GM12891 (cell line): ENCODE measurements around the gene ST8SIA2.

Experiments used
- DNase-seq: peaks from one replicate; pipeline ENCODE4 v3.0.0; 2011; ENCODE audit warnings: low spot score; ENCODE audit not compliant: insufficient read length
- FAIRE-seq: peaks from 2 replicates; lab custom pipeline; 2011; peaks lifted over from hg19 to GRCh38; lab: Jason Lieb, UNC
- PAX5 ChIP-seq: IDR thresholded peaks from 2 replicates; pipeline ENCODE4 v1.6.1; 2011; ENCODE audit warnings: low read length, moderate library complexity, mild to moderate bottlenecking; ENCODE audit not compliant: insufficient read depth, severe bottlenecking
- POLR2A ChIP-seq: IDR thresholded peaks from 2 replicates; pipeline ENCODE4 v1.6.1; 2011; ENCODE audit warnings: low read depth, low read length, control low read depth
- POLR2AphosphoS5 ChIP-seq: IDR thresholded peaks from 2 replicates; pipeline ENCODE4 v1.6.1; 2011; ENCODE audit warnings: low read depth, low read length, control low read depth
- POU2F2 ChIP-seq: IDR thresholded peaks from 2 replicates; pipeline ENCODE4 v1.6.1; 2011; ENCODE audit warnings: low read depth, mild to moderate bottlenecking, control low read depth, low read length, moderate library complexity
- SPI1 ChIP-seq: IDR thresholded peaks from 2 replicates; pipeline ENCODE4 v1.6.1; 2011; ENCODE audit warnings: low read depth, low read length, control low read depth
- TAF1 ChIP-seq: IDR thresholded peaks from 2 replicates; pipeline ENCODE4 v1.6.1; 2011; ENCODE audit warnings: low read depth, low read length, control low read depth

The ST8SIA2 gene

DNA sequence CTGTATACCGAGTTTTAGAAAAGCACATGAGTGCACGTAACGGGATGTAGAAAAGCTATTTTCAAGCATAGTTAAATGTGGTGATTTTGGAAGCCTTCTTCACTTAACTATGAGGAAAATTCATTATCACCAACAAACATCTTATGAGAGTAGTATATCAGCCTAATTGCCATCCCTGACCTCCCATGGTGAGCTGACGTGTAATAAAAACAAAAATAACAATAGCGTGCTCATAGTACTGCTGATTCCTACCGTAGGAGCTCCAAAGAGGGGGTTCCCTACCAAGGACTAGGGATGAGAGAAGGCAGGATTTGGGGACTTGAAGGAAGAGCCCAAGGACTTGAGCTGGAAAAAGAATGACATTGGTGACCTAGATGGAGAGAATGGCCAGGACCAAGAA is 16.9 kb downstream of the ST8SIA2 start:
- TF ChIP-seq SPI1 (no peak), TAF1 (no peak), POLR2A (no peak), POU2F2 (no peak), POLR2AphosphoS5 (no peak), PAX5 (no peak)
- FAIRE-seq (no peak), DNase-seq (no peak)

DNA sequence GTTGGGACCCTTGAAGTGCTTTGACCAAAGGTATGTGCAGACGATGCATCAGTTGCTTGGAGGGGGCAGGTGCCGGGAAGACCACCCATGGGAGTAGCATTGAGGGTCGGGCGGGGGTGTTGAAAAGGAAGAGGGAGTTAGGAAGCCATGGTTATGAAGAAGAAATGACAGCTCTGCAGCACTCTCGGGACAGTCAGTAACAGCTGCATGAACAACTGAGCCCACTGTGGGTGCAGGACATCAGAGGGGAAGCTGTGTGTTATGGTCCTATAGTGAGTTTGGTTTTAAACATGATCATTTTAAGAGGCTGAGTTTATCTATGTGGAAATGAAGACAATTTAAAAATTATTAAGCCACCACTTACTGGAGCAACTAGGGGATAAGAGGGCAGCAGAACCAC is 17.6 kb downstream of the ST8SIA2 start:
- FAIRE-seq (no peak), DNase-seq (no peak)
- no peak for TF ChIP-seq POU2F2
- TF ChIP-seq PAX5 = no peak
- TF ChIP-seq POLR2A = no peak
- no peak for TF ChIP-seq POLR2AphosphoS5
- no peak for TF ChIP-seq TAF1
- TF ChIP-seq SPI1 = no peak

DNA sequence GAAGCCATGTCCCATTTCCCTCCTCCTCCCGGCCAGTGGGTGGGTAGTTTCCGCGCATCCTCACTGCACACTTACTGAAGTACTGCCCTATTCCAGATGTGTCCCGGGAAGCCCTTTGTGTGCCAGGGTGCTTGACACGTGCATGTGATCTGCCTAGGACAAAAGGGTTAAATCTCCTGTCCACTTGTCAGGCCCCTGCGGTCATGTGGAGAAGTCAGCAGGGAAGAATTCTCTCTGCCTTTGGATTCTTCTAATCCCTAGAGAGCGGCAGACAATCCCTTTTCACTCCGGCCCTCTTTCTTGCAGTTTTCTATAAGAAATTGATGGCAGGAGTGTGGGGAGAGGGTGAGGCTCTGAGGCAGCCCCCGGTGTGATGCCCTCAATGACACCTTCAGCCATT is 19.8 kb downstream of the ST8SIA2 start:
- TF ChIP-seq PAX5 (no peak), TAF1 (no peak), POLR2A (no peak), SPI1 (no peak), POLR2AphosphoS5 (no peak), POU2F2 (no peak)
- DNase-seq = no peak
- no peak for FAIRE-seq

DNA sequence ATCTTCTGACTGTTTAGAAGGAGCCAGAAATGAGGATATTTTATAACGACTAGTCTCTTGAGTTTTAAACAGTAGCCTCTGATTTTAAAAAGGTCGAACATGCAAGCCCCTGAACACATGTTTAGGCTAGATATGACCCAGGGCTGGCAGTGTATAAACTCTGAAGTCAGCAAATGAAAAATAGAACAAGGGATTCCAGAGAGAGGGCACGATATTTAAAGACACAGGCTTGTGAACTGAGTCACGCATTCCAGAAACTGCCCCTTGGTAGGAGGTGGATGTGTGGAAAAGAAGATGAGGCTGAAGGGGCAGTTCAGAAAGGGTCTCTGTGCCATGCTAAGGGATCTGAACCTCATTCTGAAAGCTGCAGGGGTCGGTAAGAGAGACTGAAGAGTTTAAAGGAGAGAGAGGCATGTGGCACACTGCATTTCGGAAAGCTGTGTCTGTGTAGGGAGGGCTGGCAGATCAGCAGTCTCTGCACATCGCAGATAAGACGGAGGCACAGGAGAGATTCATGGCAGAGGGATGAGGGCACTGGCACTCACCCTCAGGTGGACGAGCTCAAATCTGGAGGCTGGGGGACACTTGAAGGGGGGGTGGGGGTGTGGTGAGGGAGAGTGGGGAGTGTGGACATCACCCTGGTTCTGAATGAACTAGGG is 22.1 kb downstream of the ST8SIA2 start:
- TF ChIP-seq POLR2AphosphoS5 (no peak), PAX5 (no peak), POLR2A (no peak), POU2F2 (no peak), TAF1 (no peak), SPI1 (no peak)
- FAIRE-seq (no peak), DNase-seq (no peak)

DNA sequence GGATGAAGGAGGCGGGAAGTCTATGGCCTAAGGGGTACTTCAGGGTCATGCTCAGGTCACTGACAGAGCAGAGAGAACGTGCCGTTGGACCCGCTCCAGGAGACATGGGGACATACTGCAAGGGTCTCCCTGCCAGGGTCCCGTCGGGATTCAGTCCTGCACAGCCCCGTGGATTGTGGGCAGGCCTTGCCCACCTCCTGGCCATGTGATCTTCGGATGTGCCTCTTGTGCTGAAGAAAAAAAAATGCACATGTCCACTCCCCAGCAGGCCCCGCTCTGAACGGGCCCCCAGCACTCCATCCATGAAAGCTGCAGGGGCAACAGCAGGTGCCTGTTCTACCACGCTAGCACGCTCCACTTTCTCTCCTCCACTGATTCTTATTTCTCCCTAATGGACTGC is 22.9 kb downstream of the ST8SIA2 start:
- TF ChIP-seq PAX5 = no peak
- no peak for TF ChIP-seq POLR2A
- TF ChIP-seq SPI1 = no peak
- TF ChIP-seq POLR2AphosphoS5 = no peak
- no peak for TF ChIP-seq TAF1
- TF ChIP-seq POU2F2 = no peak
- FAIRE-seq (no peak), DNase-seq (no peak)

DNA sequence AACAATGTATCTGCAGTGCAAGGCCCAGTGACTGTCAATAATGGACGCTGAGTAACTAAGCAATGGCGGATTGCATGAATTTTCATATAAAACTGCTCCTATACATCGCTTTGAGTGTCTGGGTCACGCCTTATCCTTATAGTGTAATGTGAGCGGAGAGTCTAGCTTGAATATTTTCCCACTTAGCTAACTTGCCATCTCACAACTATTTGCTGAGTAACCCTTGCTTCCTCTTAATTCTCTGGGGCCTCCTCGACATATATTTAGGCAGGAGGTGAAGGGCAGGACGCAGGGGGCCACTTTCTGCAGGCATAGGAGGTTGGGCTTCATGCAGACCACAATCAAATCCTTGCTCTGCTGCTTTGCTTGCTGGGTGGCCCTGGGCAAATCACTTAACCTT is 24.0 kb downstream of the ST8SIA2 start:
- DNase-seq (no peak), FAIRE-seq (no peak)
- no peak for TF ChIP-seq PAX5
- no peak for TF ChIP-seq TAF1
- TF ChIP-seq POLR2AphosphoS5 = no peak
- no peak for TF ChIP-seq POLR2A
- TF ChIP-seq POU2F2 = no peak
- no peak for TF ChIP-seq SPI1

DNA sequence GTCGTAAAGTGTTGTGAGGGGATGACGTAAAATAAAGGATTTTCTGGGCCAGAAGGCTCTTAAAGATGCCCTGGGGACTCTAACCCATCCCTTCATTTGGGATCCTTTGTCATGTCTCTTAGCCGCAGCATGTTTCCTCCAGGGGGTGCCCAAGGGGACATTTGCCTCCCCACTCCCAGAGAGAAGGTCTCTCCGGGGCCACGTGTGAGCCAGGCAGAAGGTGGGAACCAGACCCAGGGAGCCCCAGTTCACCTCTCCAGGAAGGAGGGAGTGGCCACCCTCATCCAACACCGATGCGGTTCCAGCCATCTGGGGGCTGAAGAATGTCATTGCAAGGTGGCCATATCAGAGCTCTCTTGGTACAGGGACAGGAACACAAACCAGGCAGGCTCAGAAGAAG is 25.2 kb downstream of the ST8SIA2 start:
- FAIRE-seq (no peak), DNase-seq (no peak)
- TF ChIP-seq POU2F2 (no peak), POLR2AphosphoS5 (no peak), SPI1 (no peak), POLR2A (no peak), TAF1 (no peak), PAX5 (no peak)

DNA sequence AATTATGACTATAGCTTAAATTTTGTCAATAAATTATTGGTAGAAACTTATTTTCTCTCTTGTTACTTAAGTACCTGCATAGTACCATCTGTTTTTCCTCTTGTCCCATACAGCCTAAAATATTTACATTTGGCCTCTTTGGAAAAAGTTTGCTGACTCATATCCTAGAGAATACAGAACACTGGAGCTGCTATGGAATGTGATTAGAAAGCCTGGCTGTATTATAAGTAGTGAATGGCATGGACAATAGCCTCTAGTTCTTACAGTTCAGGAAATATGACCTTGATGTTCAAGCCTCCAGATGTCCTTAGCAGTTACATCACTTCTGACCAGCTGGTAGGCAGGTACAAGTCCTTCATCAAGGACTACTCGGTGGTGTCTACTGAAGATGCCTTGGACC is 28.3 kb downstream of the ST8SIA2 start:
- TF ChIP-seq SPI1 (no peak), POU2F2 (no peak), TAF1 (no peak), POLR2A (no peak), PAX5 (no peak), POLR2AphosphoS5 (no peak)
- DNase-seq (no peak), FAIRE-seq (no peak)

DNA sequence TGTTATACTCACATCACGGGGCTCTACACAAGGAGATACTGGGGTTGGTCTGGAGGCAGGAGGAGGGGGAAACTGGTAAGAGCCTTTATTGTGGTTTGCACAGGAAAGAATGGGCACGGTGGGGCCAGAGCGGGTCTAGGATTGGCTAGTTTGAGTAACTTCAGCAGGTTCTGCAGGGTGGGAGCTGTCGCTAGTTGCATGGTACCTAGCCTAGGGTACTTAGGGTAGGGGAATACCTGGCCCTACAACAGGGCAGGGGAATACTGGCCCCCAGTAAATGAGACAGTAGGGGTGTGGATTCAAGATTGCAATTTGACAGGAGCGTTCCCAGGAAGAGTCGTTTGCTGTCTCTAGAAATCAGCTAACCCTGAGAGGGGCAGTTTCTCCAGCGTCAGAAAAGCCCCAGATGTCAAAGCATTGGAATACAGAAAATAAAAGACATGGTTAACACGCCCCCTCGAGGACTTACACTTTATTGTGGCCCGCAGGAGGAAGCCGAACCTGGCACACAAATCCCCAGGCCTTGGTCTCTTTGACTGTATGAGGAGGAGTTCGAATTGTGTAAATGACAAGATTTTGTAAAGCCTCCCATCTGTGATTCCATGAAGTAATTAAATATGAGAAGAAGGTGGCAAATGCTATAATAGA is 32.0 kb downstream of the ST8SIA2 start:
- FAIRE-seq (no peak), DNase-seq (no peak)
- TF ChIP-seq POLR2AphosphoS5 (no peak), PAX5 (no peak), POLR2A (no peak), POU2F2 (no peak), TAF1 (no peak), SPI1 (no peak)
